MM.1S (cell line): ENCODE measurements around the gene FRS3.

ENCODE experiments used
- CTCF ChIP-seq: fragments of 300-600 bp; sonication (generic); IDR thresholded peaks from 2 replicates; pipeline ENCODE4 v1.5.1; 2016; ENCODE audit warnings: antibody characterized with exemption, low read length, mixed read lengths
- EZH2 ChIP-seq: fragments of 300-600 bp; sonication (generic); optimal IDR thresholded peaks from 2 replicates; pipeline ENCODE3; 2017; ENCODE audit warnings: low read depth, mild to moderate bottlenecking, antibody characterized with exemption, low read length, mixed read lengths
- EZH2phosphoT487 ChIP-seq: fragments of 300-600 bp; sonication (generic); IDR thresholded peaks from 2 replicates; pipeline ENCODE4 v1.6.1; 2018; ENCODE audit warnings: antibody characterized with exemption, low read length

- TF ChIP-seq CTCF (no peak), EZH2 (no peak), EZH2phosphoT487 (no peak)
These were observed 43.5 kb upstream of the FRS3 start for GRCh38 chr6:41823178-41823577.
